ENCODE results near the gene GNPAT. TPM values are rescaled to one million over a fixed set of nuclear protein-coding genes. Genes with fewer than 3 reads are reported as not detected.

GNPAT gene
- total and polyA plus RNA-seq, 2 of the 8 experiments (the other 6 are each of a cell fraction or from before 2014, with no cell fraction given): 22.9 to 47.4 TPM

DNA sequence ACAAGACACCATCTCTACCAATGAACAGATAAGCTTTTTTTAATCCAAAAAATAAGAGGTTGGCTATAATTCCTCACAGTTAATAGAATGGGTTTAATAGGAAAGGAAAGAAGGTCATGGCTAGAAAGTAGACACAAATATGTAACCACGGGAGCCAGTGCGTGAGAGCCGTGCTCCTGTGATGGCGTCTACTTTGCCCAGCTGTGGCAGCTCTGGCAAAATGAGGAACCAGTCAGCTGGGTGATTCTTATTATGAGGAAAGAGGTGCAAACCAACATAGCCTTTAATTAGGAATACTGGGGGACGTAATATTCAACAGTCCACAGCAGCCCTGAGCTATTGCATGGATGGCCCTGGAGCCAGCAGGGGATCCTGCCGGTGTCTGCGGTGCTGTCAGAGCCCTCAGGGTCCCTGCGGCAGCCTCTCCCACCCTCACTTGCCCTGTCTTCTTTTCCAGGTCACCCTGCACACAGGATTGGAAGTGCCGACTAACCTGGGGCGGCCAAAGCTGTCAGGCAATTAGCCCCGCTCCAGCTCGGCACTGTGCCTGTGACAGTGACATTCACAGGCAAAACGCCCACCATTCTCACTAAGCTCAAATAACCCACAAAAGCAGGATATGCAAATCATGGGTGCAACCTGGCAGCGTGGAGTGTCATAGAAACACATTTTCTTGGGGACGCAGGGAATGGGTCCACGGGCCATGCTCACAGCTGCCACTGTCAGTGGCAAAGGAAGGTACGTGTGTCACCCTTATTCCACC lies 25.9 kb upstream of the GNPAT start (continued):
- TF ChIP-seq, protein P1, sequence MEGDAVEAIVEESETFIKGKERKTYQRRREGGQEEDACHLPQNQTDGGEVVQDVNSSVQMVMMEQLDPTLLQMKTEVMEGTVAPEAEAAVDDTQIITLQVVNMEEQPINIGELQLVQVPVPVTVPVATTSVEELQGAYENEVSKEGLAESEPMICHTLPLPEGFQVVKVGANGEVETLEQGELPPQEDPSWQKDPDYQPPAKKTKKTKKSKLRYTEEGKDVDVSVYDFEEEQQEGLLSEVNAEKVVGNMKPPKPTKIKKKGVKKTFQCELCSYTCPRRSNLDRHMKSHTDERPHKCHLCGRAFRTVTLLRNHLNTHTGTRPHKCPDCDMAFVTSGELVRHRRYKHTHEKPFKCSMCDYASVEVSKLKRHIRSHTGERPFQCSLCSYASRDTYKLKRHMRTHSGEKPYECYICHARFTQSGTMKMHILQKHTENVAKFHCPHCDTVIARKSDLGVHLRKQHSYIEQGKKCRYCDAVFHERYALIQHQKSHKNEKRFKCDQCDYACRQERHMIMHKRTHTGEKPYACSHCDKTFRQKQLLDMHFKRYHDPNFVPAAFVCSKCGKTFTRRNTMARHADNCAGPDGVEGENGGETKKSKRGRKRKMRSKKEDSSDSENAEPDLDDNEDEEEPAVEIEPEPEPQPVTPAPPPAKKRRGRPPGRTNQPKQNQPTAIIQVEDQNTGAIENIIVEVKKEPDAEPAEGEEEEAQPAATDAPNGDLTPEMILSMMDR (IDR thresholded peaks at IDR 0.05; ENCODE audit: control extremely low read depth in 1 of 3, insufficient read depth in 1 of 3, low read depth in 1 of 3, low read length in 3 of 3): no peak
- TF ChIP-seq SIN3A (conservative IDR thresholded peaks at IDR 0.05 in 1 of 2, IDR thresholded peaks at IDR 0.05 in 1 of 2; ENCODE audit: low read depth in 1 of 2, low read length in 2 of 2): no peak
- TF ChIP-seq CHD1 (IDR thresholded peaks at IDR 0.05; ENCODE audit: low read depth, low read length): no peak
- TF ChIP-seq CTBP2 (IDR thresholded peaks at IDR 0.05; ENCODE audit: borderline replicate concordance, insufficient read depth, insufficient read length, low read length): no peak
- TF ChIP-seq EGR1 (IDR thresholded peaks at IDR 0.05; ENCODE audit: borderline replicate concordance, low read depth, low read length): no peak
- no peak for TF ChIP-seq TCF12 (IDR thresholded peaks at IDR 0.05; ENCODE audit: low read depth, low read length)
- no peak for TF ChIP-seq YY1 (IDR thresholded peaks at IDR 0.05; ENCODE audit: low read depth, low read length)
- TF ChIP-seq, protein P2, sequence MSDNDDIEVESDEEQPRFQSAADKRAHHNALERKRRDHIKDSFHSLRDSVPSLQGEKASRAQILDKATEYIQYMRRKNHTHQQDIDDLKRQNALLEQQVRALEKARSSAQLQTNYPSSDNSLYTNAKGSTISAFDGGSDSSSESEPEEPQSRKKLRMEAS (IDR thresholded peaks at IDR 0.05): no peak
